ENCODE data around the gene AHNAK. TPM values are rescaled to one million over a fixed set of nuclear protein-coding genes. Genes with fewer than 3 reads are reported as not detected.

The AHNAK gene
- total and polyA plus RNA-seq, 2 experiments from 2014 or later = 167 to 548 TPM

DNA sequence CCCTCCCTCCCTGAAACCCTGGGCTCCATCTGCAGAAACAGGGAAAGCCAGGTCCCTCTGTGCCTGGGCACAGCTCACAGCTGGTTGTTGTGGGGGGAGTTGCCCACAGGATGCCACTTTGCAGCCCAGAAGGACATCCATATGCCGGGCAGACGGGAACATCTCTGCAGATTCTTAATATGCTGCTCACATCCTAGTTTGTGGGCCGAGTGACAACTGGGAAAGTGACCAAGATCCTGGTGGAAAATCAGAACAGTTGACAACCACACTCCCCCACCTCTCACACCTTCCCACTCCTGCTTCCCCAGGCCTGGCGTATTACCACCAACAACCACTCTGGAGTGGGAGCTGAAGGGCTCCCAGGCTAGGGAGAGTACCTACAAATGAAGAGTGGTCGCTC lies 135.1 kb downstream of the AHNAK start:
- 70 to 71% methylated on average over 5 of the region's 5 CpGs for WGBS, 2 experiments (ENCODE audit: low coverage in 1 of 2, low lambda C conversion rate in 2 of 2, missing lambda C conversion rate in 2 of 2)
- H3K9me2 ChIP-seq (ENCODE audit: insufficient read depth) = no peaks in the 10 kb centered on the region
- in situ Hi-C loops (cut with MboI) = no loop called here

GRCh38 chr11:62410972-62411371 lies 135.6 kb downstream of the AHNAK start:
- Histone ChIP-seq H3K36me3 (ENCODE audit: low read depth) (no peaks in the 10 kb centered on the region), H3K9me3 (ENCODE audit: low read depth) (no peaks in the 10 kb centered on the region), H3K4me3 (no peak overlapping the region), H3K4me1 (ENCODE audit: insufficient read depth) (no peaks in the 10 kb centered on the region), H2AFZ (no peak overlapping the region), H3K9ac (no peak overlapping the region), H3K79me2 (ENCODE audit: insufficient read depth) (no peaks in the 10 kb centered on the region), H3F3A (ENCODE audit: insufficient read depth) (no peaks in the 10 kb centered on the region), H3K4me2 (ENCODE audit: unreplicated experiment) (no peak overlapping the region), H3K27ac (no peak overlapping the region), H3K9me2 (ENCODE audit: insufficient read depth) (no peaks in the 10 kb centered on the region), H3K27me3 (replicated peaks; ENCODE audit: insufficient read depth) (no peaks in the 10 kb centered on the region), H4K20me1 (ENCODE audit: insufficient read depth) (no peaks in the 10 kb centered on the region)
- in situ Hi-C loops (cut with MboI) = no loop called here
- WGBS, 2 experiments (ENCODE audit: low coverage in 1 of 2, low lambda C conversion rate in 2 of 2, missing lambda C conversion rate in 2 of 2) = 78 to 81% methylated on average over 8 of the region's 8 CpGs
- TF ChIP-seq EZH2 (IDR thresholded peaks at IDR 0.05; ENCODE audit: insufficient read depth, poor library complexity, severe bottlenecking) = no peak
- TF ChIP-seq EZH2phosphoT487 (IDR thresholded peaks at IDR 0.05; ENCODE audit: insufficient read depth, low read depth) = no peak
- DNase-seq = no peak

More for the DNA sequence above, 135.1 kb downstream of the AHNAK start:
- Histone ChIP-seq H3K79me2 (ENCODE audit: insufficient read depth) (no peaks in the 10 kb centered on the region), H3K9me3 (ENCODE audit: low read depth) (no peaks in the 10 kb centered on the region), H3F3A (ENCODE audit: insufficient read depth) (no peaks in the 10 kb centered on the region), H3K4me1 (ENCODE audit: insufficient read depth) (no peaks in the 10 kb centered on the region), H3K4me3 (no peak overlapping the region), H3K27me3 (replicated peaks; ENCODE audit: insufficient read depth) (no peaks in the 10 kb centered on the region), H3K4me2 (ENCODE audit: unreplicated experiment) (no peak overlapping the region), H4K20me1 (ENCODE audit: insufficient read depth) (no peaks in the 10 kb centered on the region), H3K27ac (no peak overlapping the region), H3K9ac (no peak overlapping the region), H3K36me3 (ENCODE audit: low read depth) (no peaks in the 10 kb centered on the region), H2AFZ (no peak overlapping the region)
- no peak for TF ChIP-seq EZH2 (IDR thresholded peaks at IDR 0.05; ENCODE audit: insufficient read depth, poor library complexity, severe bottlenecking)
- TF ChIP-seq EZH2phosphoT487 (IDR thresholded peaks at IDR 0.05; ENCODE audit: insufficient read depth, low read depth) = no peak
- no peak for DNase-seq

DNA sequence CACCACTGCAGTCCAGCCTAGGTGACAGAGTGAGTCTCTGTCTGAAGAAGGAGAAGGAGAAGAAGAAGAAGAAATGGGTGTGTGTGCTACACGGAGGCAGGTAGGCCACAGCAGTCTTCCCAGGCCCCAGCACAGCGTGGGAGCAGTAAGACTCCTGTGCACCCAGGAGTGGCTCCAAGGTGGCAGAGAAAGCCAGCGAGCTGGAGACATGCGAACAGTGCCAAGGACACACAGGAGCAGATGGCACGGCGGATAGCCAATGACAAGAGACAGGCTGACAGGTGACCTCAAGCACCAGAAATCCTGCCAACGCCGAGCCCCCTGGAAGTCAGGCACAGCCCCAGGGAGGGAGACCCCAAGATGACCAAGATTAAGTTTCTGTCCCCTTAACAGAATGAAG lies 136.8 kb downstream of the AHNAK start:
- TF ChIP-seq EZH2 (IDR thresholded peaks at IDR 0.05; ENCODE audit: insufficient read depth, poor library complexity, severe bottlenecking) (no peak), EZH2phosphoT487 (IDR thresholded peaks at IDR 0.05; ENCODE audit: insufficient read depth, low read depth) (no peak)
- no peaks in the 10 kb centered on the region for H3K4me1 ChIP-seq (ENCODE audit: insufficient read depth)
- 83 to 89% methylated on average over 8 of the region's 8 CpGs for WGBS, 2 experiments (ENCODE audit: low coverage in 1 of 2, low lambda C conversion rate in 2 of 2, missing lambda C conversion rate in 2 of 2)
- H3K4me2 ChIP-seq (ENCODE audit: unreplicated experiment) = no peak overlapping the region
- H3K9ac ChIP-seq = no peak overlapping the region
- no peaks in the 10 kb centered on the region for H3K79me2 ChIP-seq (ENCODE audit: insufficient read depth)
- no peaks in the 10 kb centered on the region for H3F3A ChIP-seq (ENCODE audit: insufficient read depth)
- no peaks in the 10 kb centered on the region for H3K9me3 ChIP-seq (ENCODE audit: low read depth)
- no peaks in the 10 kb centered on the region for H3K9me2 ChIP-seq (ENCODE audit: insufficient read depth)
- no peak overlapping the region for H3K4me3 ChIP-seq
- H2AFZ ChIP-seq = no peak overlapping the region
- H3K36me3 ChIP-seq (ENCODE audit: low read depth) = no peaks in the 10 kb centered on the region
- no peak for DNase-seq
- no peak overlapping the region for H3K27ac ChIP-seq
- H4K20me1 ChIP-seq (ENCODE audit: insufficient read depth) = no peaks in the 10 kb centered on the region
- in situ Hi-C loops (cut with MboI) = no loop called here
- no peaks in the 10 kb centered on the region for H3K27me3 ChIP-seq (replicated peaks; ENCODE audit: insufficient read depth)

DNA sequence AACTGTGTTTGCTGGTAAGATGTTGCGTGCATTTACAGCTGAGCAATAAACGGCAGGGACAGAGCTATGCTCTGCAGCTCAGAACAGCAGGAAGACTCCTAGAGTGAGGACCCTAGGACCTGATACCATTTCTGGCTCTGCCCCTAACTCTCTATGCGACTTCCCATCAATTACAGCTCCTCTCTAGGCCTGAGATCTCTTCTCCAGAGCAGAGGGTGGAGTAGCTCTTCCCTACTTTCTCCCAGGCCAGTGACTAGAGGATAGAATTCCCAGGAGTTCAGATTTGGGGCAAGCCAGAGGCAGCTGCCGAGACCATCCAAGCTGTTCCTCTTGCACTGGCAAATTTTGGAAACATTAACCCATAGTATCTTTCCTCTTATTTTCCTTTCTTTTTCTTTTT lies 140.6 kb downstream of the AHNAK start:
- H3K79me2 ChIP-seq (ENCODE audit: insufficient read depth) = no peaks in the 10 kb centered on the region
- no peaks in the 10 kb centered on the region for H3K9me3 ChIP-seq (ENCODE audit: low read depth)
- H3K4me2 ChIP-seq (ENCODE audit: unreplicated experiment) = no peak overlapping the region
- H3K9me2 ChIP-seq (ENCODE audit: insufficient read depth) = no peaks in the 10 kb centered on the region
- H3K4me3 ChIP-seq = no peak overlapping the region
- no peak overlapping the region for H3K27ac ChIP-seq
- no peaks in the 10 kb centered on the region for H3K36me3 ChIP-seq (ENCODE audit: low read depth)
- 23 to 31% methylated on average over 4 of the region's 4 CpGs for WGBS, 2 experiments (ENCODE audit: low coverage in 1 of 2, low lambda C conversion rate in 2 of 2, missing lambda C conversion rate in 2 of 2)
- TF ChIP-seq EZH2 (IDR thresholded peaks at IDR 0.05; ENCODE audit: insufficient read depth, poor library complexity, severe bottlenecking) (no peak), EZH2phosphoT487 (IDR thresholded peaks at IDR 0.05; ENCODE audit: insufficient read depth, low read depth) (no peak)
- no peaks in the 10 kb centered on the region for H3K27me3 ChIP-seq (replicated peaks; ENCODE audit: insufficient read depth)
- 0 out of 2 replicates have a peak, but pooled peaks cover 4% of the 10 kb centered on the region for H3F3A ChIP-seq (ENCODE audit: insufficient read depth)
- no peak for DNase-seq
- in situ Hi-C loops (cut with MboI) = no loop called here
- H2AFZ ChIP-seq = no peak overlapping the region
- H3K9ac ChIP-seq = no peak overlapping the region
- H4K20me1 ChIP-seq (ENCODE audit: insufficient read depth) = no peaks in the 10 kb centered on the region
- H3K4me1 ChIP-seq (ENCODE audit: insufficient read depth) = peaks cover 20% of the 10 kb centered on the region

GRCh38 chr11:62404901-62405300 lies 141.7 kb downstream of the AHNAK start:
- Histone ChIP-seq H3F3A (ENCODE audit: insufficient read depth) (peaks cover 12% of the 10 kb centered on the region), H3K27me3 (replicated peaks; ENCODE audit: insufficient read depth) (no peaks in the 10 kb centered on the region), H3K27ac (no peak overlapping the region), H3K4me2 (ENCODE audit: unreplicated experiment) (no peak overlapping the region), H3K4me1 (ENCODE audit: insufficient read depth) (peaks cover 31% of the 10 kb centered on the region), H3K9ac (no peak overlapping the region), H3K79me2 (ENCODE audit: insufficient read depth) (no peaks in the 10 kb centered on the region), H4K20me1 (ENCODE audit: insufficient read depth) (no peaks in the 10 kb centered on the region), H3K4me3 (no peak overlapping the region), H2AFZ (no peak overlapping the region), H3K9me2 (ENCODE audit: insufficient read depth) (no peaks in the 10 kb centered on the region), H3K36me3 (ENCODE audit: low read depth) (no peaks in the 10 kb centered on the region), H3K9me3 (ENCODE audit: low read depth) (no peaks in the 10 kb centered on the region)
- in situ Hi-C loops (cut with MboI) = no loop called here
- DNase-seq = no peak
- WGBS, 2 experiments (ENCODE audit: low coverage in 1 of 2, low lambda C conversion rate in 2 of 2, missing lambda C conversion rate in 2 of 2) = 81 to 88% methylated on average over 5 of the region's 5 CpGs
- TF ChIP-seq EZH2 (IDR thresholded peaks at IDR 0.05; ENCODE audit: insufficient read depth, poor library complexity, severe bottlenecking) (no peak), EZH2phosphoT487 (IDR thresholded peaks at IDR 0.05; ENCODE audit: insufficient read depth, low read depth) (no peak)
